ENCODE results near the gene PRDX6.
"Not testable (repeated sequence)": the region's sequence is repeated elsewhere in the genome, so short reads cannot be mapped to it uniquely, and the experiment has no call there.

PRDX6 gene

DNA sequence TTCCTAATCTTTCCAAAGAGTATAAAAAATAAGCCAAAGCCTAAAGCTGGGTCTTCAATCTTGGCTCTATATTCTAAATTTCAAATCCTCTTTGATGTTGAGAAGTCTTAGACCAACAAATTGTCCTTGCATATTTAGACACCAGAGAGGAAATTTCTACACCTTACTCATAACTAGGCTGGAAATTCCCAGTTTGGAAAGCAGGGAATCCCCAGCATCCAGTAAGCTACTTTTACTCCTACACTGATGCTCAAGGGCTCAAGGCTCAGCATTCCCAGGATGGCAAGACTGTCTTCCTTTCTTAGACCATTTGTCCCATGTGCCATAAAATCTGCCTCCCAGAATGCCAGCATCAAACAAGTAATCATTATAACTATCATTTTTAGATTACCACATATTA, 28.3 kb downstream of the PRDX6 start:
- TF ChIP-seq, protein P1, sequence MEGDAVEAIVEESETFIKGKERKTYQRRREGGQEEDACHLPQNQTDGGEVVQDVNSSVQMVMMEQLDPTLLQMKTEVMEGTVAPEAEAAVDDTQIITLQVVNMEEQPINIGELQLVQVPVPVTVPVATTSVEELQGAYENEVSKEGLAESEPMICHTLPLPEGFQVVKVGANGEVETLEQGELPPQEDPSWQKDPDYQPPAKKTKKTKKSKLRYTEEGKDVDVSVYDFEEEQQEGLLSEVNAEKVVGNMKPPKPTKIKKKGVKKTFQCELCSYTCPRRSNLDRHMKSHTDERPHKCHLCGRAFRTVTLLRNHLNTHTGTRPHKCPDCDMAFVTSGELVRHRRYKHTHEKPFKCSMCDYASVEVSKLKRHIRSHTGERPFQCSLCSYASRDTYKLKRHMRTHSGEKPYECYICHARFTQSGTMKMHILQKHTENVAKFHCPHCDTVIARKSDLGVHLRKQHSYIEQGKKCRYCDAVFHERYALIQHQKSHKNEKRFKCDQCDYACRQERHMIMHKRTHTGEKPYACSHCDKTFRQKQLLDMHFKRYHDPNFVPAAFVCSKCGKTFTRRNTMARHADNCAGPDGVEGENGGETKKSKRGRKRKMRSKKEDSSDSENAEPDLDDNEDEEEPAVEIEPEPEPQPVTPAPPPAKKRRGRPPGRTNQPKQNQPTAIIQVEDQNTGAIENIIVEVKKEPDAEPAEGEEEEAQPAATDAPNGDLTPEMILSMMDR (IDR thresholded peaks at IDR 0.05; ENCODE audit: low read depth, low read length, missing control alignments), result no peak
- no peak overlapping the region for H3K4me3 ChIP-seq (replicated peaks; ENCODE audit: low read depth, low read length)
- no peak for DNase-seq (ENCODE audit: extremely low read depth, low read depth)

DNA sequence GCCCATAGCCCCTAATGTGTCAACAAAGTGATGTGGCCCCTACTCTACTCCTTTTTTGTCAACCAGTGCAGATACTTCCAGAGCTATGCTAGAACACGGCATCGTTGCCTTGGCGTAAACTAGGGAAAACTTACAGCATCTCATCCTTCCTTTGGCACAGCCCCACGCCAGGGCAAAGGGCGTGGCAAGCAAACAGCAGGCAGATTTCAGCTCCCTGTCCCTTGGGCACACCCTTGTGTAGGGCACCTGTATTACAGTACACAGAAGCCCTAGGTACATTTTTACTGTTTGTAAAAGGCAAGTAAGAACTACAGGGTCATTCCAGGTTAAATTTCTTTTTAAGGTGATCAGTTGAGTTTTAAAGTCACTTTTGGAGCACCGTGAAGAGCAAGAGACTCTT, 29.3 kb downstream of the PRDX6 start:
- TF ChIP-seq, protein P1 (IDR thresholded peaks at IDR 0.05; ENCODE audit: low read depth, low read length, missing control alignments), result peak; percentile 14
- H3K4me3 ChIP-seq (replicated peaks; ENCODE audit: low read depth, low read length), result no peak overlapping the region
- no peak for DNase-seq (ENCODE audit: extremely low read depth, low read depth)

DNA sequence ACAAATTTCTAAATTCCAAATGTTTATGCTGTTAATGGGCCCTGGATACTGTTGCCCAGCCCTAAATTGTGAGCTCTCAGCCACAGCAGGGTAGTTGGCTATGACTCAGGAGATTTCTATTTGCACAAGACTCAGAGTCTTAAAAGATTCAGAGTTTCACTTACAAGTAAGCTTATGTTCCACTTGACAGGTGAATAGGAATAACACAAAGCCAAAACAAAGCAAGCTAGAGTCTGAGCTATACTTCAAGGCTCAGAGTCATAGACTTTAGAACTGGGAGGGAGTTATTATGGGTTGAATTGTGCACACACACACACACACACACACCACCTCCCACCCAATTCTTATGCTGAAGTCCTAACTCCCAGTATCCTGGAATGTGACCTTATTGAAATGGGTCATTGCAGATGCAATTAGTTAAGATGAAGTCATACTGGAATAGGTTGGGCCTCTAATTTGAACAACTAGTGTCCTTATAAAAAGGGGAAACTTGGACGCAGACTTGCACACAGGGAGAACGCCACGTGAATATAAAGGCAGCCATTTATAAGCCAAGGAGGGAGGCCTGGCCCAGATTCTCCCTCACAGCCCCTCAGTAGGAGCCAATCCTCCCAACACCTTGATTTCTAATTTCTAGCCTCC, 30.2 kb downstream of the PRDX6 start:
- DNase-seq (ENCODE audit: extremely low read depth, low read depth), result peak; percentile 21
- TF ChIP-seq, protein P1 (IDR thresholded peaks at IDR 0.05; ENCODE audit: low read depth, low read length, missing control alignments), result no peak
- H3K4me3 ChIP-seq (replicated peaks; ENCODE audit: low read depth, low read length), result no peak overlapping the region

DNA sequence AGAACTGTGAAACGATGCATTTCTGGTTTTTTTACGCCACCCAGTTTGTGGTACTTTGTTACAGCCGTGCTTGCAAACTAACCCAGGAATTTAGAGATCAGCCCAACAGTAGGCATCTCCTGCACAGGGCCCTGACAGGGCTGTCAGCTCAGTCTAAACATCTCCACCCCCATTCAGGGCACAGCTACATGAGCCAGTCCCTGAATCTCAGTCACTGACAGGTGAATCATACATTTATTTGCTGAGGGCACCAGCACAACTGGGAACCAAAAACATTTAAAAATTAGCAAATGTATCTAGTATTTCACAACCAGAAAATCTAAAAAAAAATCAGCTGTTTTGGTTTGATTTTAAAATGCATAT, 30.7 kb downstream of the PRDX6 start:
- H3K4me3 ChIP-seq (replicated peaks; ENCODE audit: low read depth, low read length), result no peak overlapping the region
- TF ChIP-seq, protein P1 (IDR thresholded peaks at IDR 0.05; ENCODE audit: low read depth, low read length, missing control alignments), result no peak
- no peak for DNase-seq (ENCODE audit: extremely low read depth, low read depth)

DNA sequence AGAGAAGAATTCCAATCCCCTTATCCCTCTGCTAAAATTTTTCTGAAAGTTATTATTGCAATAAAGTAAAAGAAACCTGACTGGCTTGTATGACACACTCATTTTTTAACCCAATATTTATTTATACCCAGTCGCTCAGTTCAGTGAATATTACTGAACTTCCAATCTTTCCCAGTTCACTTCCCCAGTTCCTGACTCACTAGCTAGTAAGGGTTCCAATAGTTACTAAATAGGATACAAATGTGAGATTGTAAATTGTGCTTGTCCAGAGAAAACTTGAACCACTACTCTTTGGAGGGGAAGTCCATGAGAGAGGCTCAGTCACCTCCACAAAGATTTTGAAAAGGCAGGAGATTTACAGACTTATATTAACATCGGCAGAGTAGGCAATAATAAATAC, 31.4 kb downstream of the PRDX6 start:
- no peak for DNase-seq (ENCODE audit: extremely low read depth, low read depth)
- TF ChIP-seq, protein P1 (IDR thresholded peaks at IDR 0.05; ENCODE audit: low read depth, low read length, missing control alignments), result no peak
- no peak overlapping the region for H3K4me3 ChIP-seq (replicated peaks; ENCODE audit: low read depth, low read length)

DNA sequence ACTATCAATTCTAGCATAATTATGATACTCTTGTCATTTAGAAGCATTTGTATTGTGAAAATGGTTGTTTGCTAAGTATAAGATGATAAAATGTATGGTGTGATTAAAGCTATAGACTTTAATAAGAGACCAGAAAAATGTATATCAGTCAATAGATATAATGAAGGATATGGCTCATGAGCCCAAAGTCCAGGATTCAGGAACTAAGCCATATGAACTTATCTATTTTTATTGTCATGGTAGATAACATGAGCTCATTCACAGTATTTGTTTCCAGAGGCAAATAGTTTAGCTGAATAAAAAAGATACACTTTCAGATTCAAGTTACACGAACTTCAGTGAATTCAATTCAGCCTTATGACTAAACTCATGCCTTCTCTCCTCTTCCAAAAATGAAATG, 32.7 kb downstream of the PRDX6 start:
- TF ChIP-seq, protein P1 (IDR thresholded peaks at IDR 0.05; ENCODE audit: low read depth, low read length, missing control alignments), result no peak
- no peak overlapping the region for H3K4me3 ChIP-seq (replicated peaks; ENCODE audit: low read depth, low read length)
- no peak for DNase-seq (ENCODE audit: extremely low read depth, low read depth)

DNA sequence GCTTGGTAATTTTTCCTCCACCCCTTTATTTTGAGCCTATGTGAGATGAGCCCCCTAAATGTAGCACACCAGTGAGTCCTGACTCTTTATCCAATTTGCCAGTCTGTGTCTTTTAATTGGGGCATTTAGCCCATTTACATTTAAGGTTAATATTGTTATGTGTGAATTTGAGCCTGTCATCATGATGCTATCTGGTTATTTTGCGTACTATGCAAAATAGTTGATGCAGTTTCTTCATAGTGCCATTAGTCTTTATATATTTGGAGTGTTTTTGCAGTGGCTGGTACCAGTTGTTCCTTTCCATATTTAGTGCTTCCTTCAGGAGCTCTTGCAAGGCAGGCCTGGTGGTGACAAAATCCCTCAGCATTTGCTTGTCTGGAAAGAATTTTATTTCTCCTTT, 37.4 kb downstream of the PRDX6 start:
- not testable (repeated sequence) for DNase-seq (ENCODE audit: extremely low read depth, low read depth)

More for the DNA sequence above, 37.4 kb downstream of the PRDX6 start:
- H3K4me3 ChIP-seq (replicated peaks; ENCODE audit: low read depth, low read length), result not testable (repeated sequence)
